GM12878 (cell line): Measurements from ENCODE around the gene HTRA3.

Experiments
- CBFB ChIP-seq: IDR thresholded peaks from 2 replicates; pipeline ENCODE4 v1.6.1; 2016; ENCODE audit warnings: antibody characterized with exemption, low read depth
- CTCF ChIP-seq, 3 experiments: IDR thresholded peaks in 2 of 3; conservative IDR thresholded peaks in 1 of 3; 2 replicates each; pipeline ENCODE4 v1.5.1; 2011; ENCODE audit warnings: low read depth in 3 of 3, low read length in 3 of 3, mild to moderate bottlenecking in 3 of 3, control low read depth in 2 of 3, moderate library complexity in 2 of 3, inconsistent platforms in 1 of 3, mixed read lengths in 1 of 3; ENCODE audit not compliant: control insufficient read depth in 2 of 3, insufficient read depth in 1 of 3; ENCODE audit errors: extremely low read depth in 1 of 3
- ESRRA ChIP-seq: IDR thresholded peaks from 2 replicates; pipeline ENCODE4 v1.6.1; 2012; ENCODE audit warnings: mild to moderate bottlenecking, low read length, improper control_type of control experiment
- KDM1A ChIP-seq: fragments of 200-600 bp; sonication (generic); IDR thresholded peaks from 2 replicates; pipeline ENCODE4 v1.6.1; 2016; ENCODE audit warnings: borderline replicate concordance
- KLF5 ChIP-seq: fragments of 450-650 bp; IDR thresholded peaks from 2 replicates; pipeline ENCODE4 v1.6.1; 2014; ENCODE audit warnings: mild to moderate bottlenecking; ENCODE audit not compliant: partially characterized antibody
- NFYB ChIP-seq: IDR thresholded peaks from 2 replicates; pipeline ENCODE4 v1.6.1; 2011; ENCODE audit warnings: low read depth, mild to moderate bottlenecking, low read length, improper control_type of control experiment, moderate library complexity; ENCODE audit not compliant: insufficient read depth
- POLR2A ChIP-seq: IDR thresholded peaks from 2 replicates; pipeline ENCODE4 v1.6.1; 2011; ENCODE audit warnings: low read depth, mild to moderate bottlenecking, low read length
- ZNF24 ChIP-seq: fragments of 450-650 bp; IDR thresholded peaks from 2 replicates; pipeline ENCODE4 v1.6.1; 2017; ENCODE audit warnings: antibody characterized with exemption, mild to moderate bottlenecking
- TF ChIP-seq, protein P1 (sequence below): IDR thresholded peaks from 2 replicates; pipeline ENCODE4 v1.6.1; 2012; ENCODE audit warnings: mild to moderate bottlenecking, low read depth, low read length

- no peak for TF ChIP-seq POLR2A
- TF ChIP-seq, protein P1, sequence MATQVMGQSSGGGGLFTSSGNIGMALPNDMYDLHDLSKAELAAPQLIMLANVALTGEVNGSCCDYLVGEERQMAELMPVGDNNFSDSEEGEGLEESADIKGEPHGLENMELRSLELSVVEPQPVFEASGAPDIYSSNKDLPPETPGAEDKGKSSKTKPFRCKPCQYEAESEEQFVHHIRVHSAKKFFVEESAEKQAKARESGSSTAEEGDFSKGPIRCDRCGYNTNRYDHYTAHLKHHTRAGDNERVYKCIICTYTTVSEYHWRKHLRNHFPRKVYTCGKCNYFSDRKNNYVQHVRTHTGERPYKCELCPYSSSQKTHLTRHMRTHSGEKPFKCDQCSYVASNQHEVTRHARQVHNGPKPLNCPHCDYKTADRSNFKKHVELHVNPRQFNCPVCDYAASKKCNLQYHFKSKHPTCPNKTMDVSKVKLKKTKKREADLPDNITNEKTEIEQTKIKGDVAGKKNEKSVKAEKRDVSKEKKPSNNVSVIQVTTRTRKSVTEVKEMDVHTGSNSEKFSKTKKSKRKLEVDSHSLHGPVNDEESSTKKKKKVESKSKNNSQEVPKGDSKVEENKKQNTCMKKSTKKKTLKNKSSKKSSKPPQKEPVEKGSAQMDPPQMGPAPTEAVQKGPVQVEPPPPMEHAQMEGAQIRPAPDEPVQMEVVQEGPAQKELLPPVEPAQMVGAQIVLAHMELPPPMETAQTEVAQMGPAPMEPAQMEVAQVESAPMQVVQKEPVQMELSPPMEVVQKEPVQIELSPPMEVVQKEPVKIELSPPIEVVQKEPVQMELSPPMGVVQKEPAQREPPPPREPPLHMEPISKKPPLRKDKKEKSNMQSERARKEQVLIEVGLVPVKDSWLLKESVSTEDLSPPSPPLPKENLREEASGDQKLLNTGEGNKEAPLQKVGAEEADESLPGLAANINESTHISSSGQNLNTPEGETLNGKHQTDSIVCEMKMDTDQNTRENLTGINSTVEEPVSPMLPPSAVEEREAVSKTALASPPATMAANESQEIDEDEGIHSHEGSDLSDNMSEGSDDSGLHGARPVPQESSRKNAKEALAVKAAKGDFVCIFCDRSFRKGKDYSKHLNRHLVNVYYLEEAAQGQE = no peak
- no peak for TF ChIP-seq KDM1A
- TF ChIP-seq CTCF (IDR thresholded peaks at IDR 0.05 in 2 of 3, conservative IDR thresholded peaks at IDR 0.05 in 1 of 3; ENCODE audit: control insufficient read depth in 2 of 3, extremely low read depth in 1 of 3, insufficient read depth in 1 of 3, low read depth in 3 of 3, low read length in 3 of 3) = no peak
- TF ChIP-seq ESRRA = no peak
- no peak for TF ChIP-seq ZNF24
- no peak for TF ChIP-seq CBFB
- TF ChIP-seq NFYB = no peak
- no peak for TF ChIP-seq KLF5
Observed at GRCh38 chr4:8353158-8353669, 83.7 kb downstream of the HTRA3 start.
